Gastrocnemius medialis (tissue), 4 donors: ENCODE data around the gene PON2. TPM values are rescaled to one million over a fixed set of nuclear protein-coding genes. Genes with fewer than 3 reads are reported as not detected.
"Not testable (repeated sequence)": the region's sequence is repeated elsewhere in the genome, so short reads cannot be mapped to it uniquely, and the experiment has no call there.

Experiments
- ATAC-seq, 2 donors: fragments of 150-250 bp; one replicate each; pipeline ENCODE4 v1.9.1; 2016
- DNase-seq, 2 donors: peaks; one replicate each; pipeline ENCODE4 v3.0.0-alpha.2; 2019
- H3K27ac ChIP-seq, 4 donors: fragments of 200-600 bp; sonication (generic); 1 replicate in 1 of 4; 2 replicates in 3 of 4; pipeline ENCODE4 v1.5.1; 2016 to 2018; ENCODE audit warnings: mild to moderate bottlenecking in 2 of 4, moderate library complexity in 1 of 4
- H3K27me3 ChIP-seq, 3 donors: fragments of 200-600 bp; sonication (generic) in 2 of 3; 1 replicate in 1 of 3; 2 replicates in 2 of 3; pipeline versions ENCODE4 v1.5.1 to v1.6.0; 2016 to 2019; ENCODE audit warnings: mild to moderate bottlenecking in 1 of 3, moderate library complexity in 1 of 3
- H3K36me3 ChIP-seq, 2 donors: fragments of 200-600 bp; sonication (generic) in 1 of 2; one replicate each; pipeline ENCODE4 v1.5.1; 2017 to 2018
- H3K4me1 ChIP-seq, 2 donors: fragments of 200-600 bp; sonication (generic) in 1 of 2; one replicate each; pipeline ENCODE4 v1.5.1; 2016 to 2017; ENCODE audit warnings: mild to moderate bottlenecking in 2 of 2
- H3K4me3 ChIP-seq, 4 donors: fragments of 200-600 bp; sonication (generic) in 3 of 4; 1 replicate in 1 of 4; 2 replicates in 3 of 4; pipeline ENCODE4 v1.5.1; 2016 to 2019; ENCODE audit warnings: mild to moderate bottlenecking in 2 of 4
- H3K9me3 ChIP-seq, 3 donors: fragments of 200-600 bp; sonication (generic) in 2 of 3; 1 replicate in 1 of 3; 2 replicates in 2 of 3; pipeline ENCODE4 v1.5.1; 2016 to 2019
- POLR2A ChIP-seq, 2 donors: fragments of 450-650 bp; IDR thresholded peaks; one replicate each; pipeline ENCODE4 v1.6.1; 2017; ENCODE audit warnings: antibody characterized with exemption in 2 of 2, mild to moderate bottlenecking in 2 of 2, moderate library complexity in 2 of 2
- in situ Hi-C, 4 donors: fragments of 200-750 bp; cut with MboI; loops; one replicate each; pipeline versions ENCODE4 v1.15.0 to v1.8.0; 2017; ENCODE audit warnings: low sequenced_read_pairs in 4 of 4
- intact Hi-C: fragments of 100-400 bp; cut with DNase I; formaldehyde crosslinking; loops from one replicate; pipeline ENCODE4 v1.15.1; 2023; ENCODE audit warnings: low total_unique reads
- total RNA-seq, 4 donors: library from RNA; depleted of rRNA; stranded (reverse); fragments of >200 nt; gene quantifications; one replicate each; pipeline versions ENCODE4 v1.1.0 to v1.2.3, GENCODE V29; 2016
- TF ChIP-seq, protein P1 (sequence below), 5 experiments: fragments of 450-650 bp in 3 of 5; fragments of 200-600 bp in 2 of 5; sonication (generic) in 2 of 5; IDR thresholded peaks in 4 of 5; conservative IDR thresholded peaks in 1 of 5; 1 replicate in 4 of 5; 2 replicates in 1 of 5; pipeline ENCODE4 v1.5.1; 2016 to 2019; ENCODE audit warnings: antibody characterized with exemption in 5 of 5, mild to moderate bottlenecking in 3 of 5, moderate library complexity in 3 of 5

Gene PON2
- total RNA-seq, 4 donors from 2014 or later: 10.2 to 45.4 (median 23.5) TPM

DNA sequence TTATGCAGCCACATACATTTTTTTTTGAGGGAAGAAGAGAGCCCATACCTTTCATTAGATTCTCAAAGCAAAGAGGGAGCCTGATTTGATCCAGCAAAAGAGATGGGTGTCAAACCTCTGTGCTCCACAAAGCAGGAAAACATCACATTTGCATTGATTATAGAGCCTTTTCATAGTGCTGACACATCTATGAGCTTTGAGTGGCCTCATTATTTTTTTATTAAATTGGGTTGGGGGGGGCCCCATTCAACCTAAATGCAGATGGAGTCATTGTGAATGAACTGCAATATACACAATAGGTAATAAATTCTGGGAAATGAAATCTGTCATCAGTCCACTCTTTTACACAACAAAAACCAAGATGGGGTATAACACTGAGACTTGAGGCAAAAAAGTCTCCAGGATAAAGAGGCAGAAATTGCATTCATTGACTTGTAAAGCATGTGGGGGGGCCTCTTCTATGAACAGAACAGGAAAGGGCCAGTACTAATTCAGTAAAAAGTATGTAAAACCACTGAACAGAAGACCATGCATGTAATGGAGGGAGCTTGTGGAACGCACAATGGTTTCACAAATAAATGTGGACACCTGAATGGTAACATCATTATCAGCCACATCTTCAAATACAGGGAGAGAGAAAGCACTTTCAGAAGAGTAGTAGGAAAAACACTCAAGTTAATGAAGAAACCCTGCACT is 33.2 kb upstream of the PON2 start:
- no peak for DNase-seq
- no peaks in the 10 kb centered on the region for H3K9me3 ChIP-seq
- H3K36me3 ChIP-seq: no peaks in the 10 kb centered on the region
- in situ Hi-C loops (no loop called here), intact Hi-C loops (no loop called here)
- H3K27ac ChIP-seq: no peak overlapping the region
- H3K4me3 ChIP-seq: no peak overlapping the region
- TF ChIP-seq, protein P1, sequence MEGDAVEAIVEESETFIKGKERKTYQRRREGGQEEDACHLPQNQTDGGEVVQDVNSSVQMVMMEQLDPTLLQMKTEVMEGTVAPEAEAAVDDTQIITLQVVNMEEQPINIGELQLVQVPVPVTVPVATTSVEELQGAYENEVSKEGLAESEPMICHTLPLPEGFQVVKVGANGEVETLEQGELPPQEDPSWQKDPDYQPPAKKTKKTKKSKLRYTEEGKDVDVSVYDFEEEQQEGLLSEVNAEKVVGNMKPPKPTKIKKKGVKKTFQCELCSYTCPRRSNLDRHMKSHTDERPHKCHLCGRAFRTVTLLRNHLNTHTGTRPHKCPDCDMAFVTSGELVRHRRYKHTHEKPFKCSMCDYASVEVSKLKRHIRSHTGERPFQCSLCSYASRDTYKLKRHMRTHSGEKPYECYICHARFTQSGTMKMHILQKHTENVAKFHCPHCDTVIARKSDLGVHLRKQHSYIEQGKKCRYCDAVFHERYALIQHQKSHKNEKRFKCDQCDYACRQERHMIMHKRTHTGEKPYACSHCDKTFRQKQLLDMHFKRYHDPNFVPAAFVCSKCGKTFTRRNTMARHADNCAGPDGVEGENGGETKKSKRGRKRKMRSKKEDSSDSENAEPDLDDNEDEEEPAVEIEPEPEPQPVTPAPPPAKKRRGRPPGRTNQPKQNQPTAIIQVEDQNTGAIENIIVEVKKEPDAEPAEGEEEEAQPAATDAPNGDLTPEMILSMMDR (IDR thresholded peaks at IDR 0.05 in 4 of 5, conservative IDR thresholded peaks at IDR 0.05 in 1 of 5): no peak
- TF ChIP-seq POLR2A (IDR thresholded peaks at IDR 0.05): no peak
- no peaks in the 10 kb centered on the region for H3K4me1 ChIP-seq
- H3K27me3 ChIP-seq: no peaks in the 10 kb centered on the region
- ATAC-seq: no peak

DNA sequence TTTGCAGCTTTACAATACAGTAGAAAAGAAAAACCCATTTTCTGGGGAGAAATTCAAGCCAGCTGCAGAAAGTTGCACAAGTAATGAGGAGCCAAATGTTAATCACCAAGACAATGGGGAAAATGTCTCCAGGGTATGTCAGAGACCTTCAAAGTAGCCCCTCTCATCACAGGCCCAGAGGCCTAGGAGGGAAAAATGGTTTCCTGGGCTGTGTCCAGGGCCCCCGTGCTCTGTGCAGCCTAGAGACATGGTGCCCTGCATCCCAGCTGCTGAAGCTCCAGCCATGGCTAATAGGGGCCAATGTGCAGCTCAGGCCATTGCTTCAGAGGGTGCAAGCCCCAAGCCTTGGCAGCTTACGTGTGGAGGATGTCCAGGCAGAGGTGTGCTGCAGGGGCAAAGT is 25.8 kb upstream of the PON2 start:
- DNase-seq, H3K4me3 ChIP-seq, in situ Hi-C loops, intact Hi-C loops, H3K27me3 ChIP-seq, H3K4me1 ChIP-seq, H3K36me3 ChIP-seq, H3K27ac ChIP-seq, ATAC-seq, H3K9me3 ChIP-seq: not testable (repeated sequence)

DNA sequence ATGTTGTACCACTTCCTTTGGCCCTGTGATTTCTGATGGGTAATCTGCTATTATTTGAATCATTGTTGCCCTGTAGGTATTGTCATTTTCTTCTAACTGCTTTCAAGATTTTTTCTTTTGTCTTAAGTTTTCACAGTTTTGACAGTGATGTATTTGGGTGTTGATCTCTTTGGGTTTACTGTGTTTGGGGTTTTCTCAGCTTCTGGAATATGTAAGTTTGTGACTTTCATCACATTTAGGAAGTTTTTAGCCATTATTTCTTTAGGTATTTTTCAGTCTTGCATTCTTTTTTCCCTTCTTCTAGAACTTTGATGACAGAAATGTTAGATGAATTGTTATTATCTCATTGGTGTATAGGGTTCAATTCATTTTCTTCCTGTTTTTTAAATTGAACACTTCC is 23.1 kb upstream of the PON2 start:
- intact Hi-C loops: no loop called here

GRCh38 chr7:95454438-95455045 is 19.7 kb upstream of the PON2 start:
- H3K36me3 ChIP-seq: no peaks in the 10 kb centered on the region
- intact Hi-C loops: no loop called here
- TF ChIP-seq, protein P1 (IDR thresholded peaks at IDR 0.05 in 4 of 5, conservative IDR thresholded peaks at IDR 0.05 in 1 of 5): no peak
- no peak for TF ChIP-seq POLR2A (IDR thresholded peaks at IDR 0.05)
- no peak overlapping the region for H3K4me3 ChIP-seq
- H3K9me3 ChIP-seq: no peaks in the 10 kb centered on the region
- ATAC-seq (no peak), DNase-seq (no peak)
- in situ Hi-C loops: loop anchor here in 1 of 4 donors (10.0 kb wide), 1 partner anchor 50 kb away; no protein-coding TSS in a partner anchor
- H3K27ac ChIP-seq: no peak overlapping the region
- no peaks in the 10 kb centered on the region for H3K4me1 ChIP-seq
- H3K27me3 ChIP-seq: no peaks in the 10 kb centered on the region

More for the DNA sequence above, 23.1 kb upstream of the PON2 start:
- no peak overlapping the region for H3K27ac ChIP-seq
- no peaks in the 10 kb centered on the region for H3K4me1 ChIP-seq
- no peak for ATAC-seq
- H3K27me3 ChIP-seq: no peaks in the 10 kb centered on the region
- H3K36me3 ChIP-seq: no peaks in the 10 kb centered on the region
- in situ Hi-C loops: loop anchor here in 1 of 4 donors (10.0 kb wide), 1 partner anchor 53 kb away; no protein-coding TSS in a partner anchor
- TF ChIP-seq POLR2A (IDR thresholded peaks at IDR 0.05): no peak
- TF ChIP-seq, protein P1 (IDR thresholded peaks at IDR 0.05 in 4 of 5, conservative IDR thresholded peaks at IDR 0.05 in 1 of 5): no peak
- no peaks in the 10 kb centered on the region for H3K9me3 ChIP-seq
- no peak for DNase-seq
- no peak overlapping the region for H3K4me3 ChIP-seq

GRCh38 chr7:95446618-95447017 is 11.8 kb upstream of the PON2 start:
- DNase-seq (no peak), ATAC-seq (no peak)
- H3K9me3 ChIP-seq: no peaks in the 10 kb centered on the region
- TF ChIP-seq, protein P1 (IDR thresholded peaks at IDR 0.05 in 4 of 5, conservative IDR thresholded peaks at IDR 0.05 in 1 of 5): no peak
- no peak for TF ChIP-seq POLR2A (IDR thresholded peaks at IDR 0.05)
- no peaks in the 10 kb centered on the region for H3K27me3 ChIP-seq
- H3K4me1 ChIP-seq: no peaks in the 10 kb centered on the region
- H3K4me3 ChIP-seq: no peak overlapping the region
- H3K27ac ChIP-seq: no peak overlapping the region
- no peaks in the 10 kb centered on the region for H3K36me3 ChIP-seq
- intact Hi-C loops (no loop called here), in situ Hi-C loops (no loop called here)
